IMR-90 (cell line): Measurements from ENCODE around the gene CCDC194. TPM values are rescaled to one million over a fixed set of nuclear protein-coding genes. Genes with fewer than 3 reads are reported as not detected.

ENCODE experiments used
- ATAC-seq: fragments of 200-7000 bp; cut with Tn5 transposase; 2 replicates; pipeline ENCODE4 v1.9.1; 2020; ENCODE audit warnings: low read depth, mild to moderate bottlenecking, moderate library complexity
- BruUV-seq: library from RNA; stranded (reverse); fragments of 400-500 nt; replicated peaks from 2 replicates; lab custom pipeline; 2021; lab: Mats Ljungman, UMichigan
- CTCF ChIA-PET: fragments of 300-600 bp; formaldehyde crosslinking; extraction: SDS; loops from one replicate; lab custom pipeline; 2021; ENCODE audit warnings: antibody characterized with exemption; lab: Yijun Ruan, JAX
- POLR2A ChIA-PET: fragments of 300-600 bp; sonication (Branson Sonifier 250); formaldehyde crosslinking; loops from one replicate; lab custom pipeline; 2022; ENCODE audit warnings: antibody characterized with exemption; ENCODE audit not compliant: unreplicated experiment; lab: Charles Lee
- DNase-seq: peaks from one replicate; pipeline ENCODE4 v3.0.0; 2013
- H2AFZ ChIP-seq: replicated peaks from 2 replicates; pipeline ENCODE3; 2013; ENCODE audit warnings: low read length, mild to moderate bottlenecking; ENCODE audit not compliant: poor library complexity
- H2AK5ac ChIP-seq: 2 replicates; pipeline ENCODE4 v1.6.1; 2013; ENCODE audit warnings: low read depth, low read length, inconsistent platforms
- H2AK9ac ChIP-seq: replicated peaks from 2 replicates; pipeline ENCODE3; 2013; ENCODE audit warnings: mild to moderate bottlenecking, low read depth, low read length, moderate library complexity; ENCODE audit not compliant: poor library complexity
- H2BK120ac ChIP-seq: 2 replicates; pipeline ENCODE4 v1.6.1; 2013; ENCODE audit warnings: low read depth, low read length, inconsistent platforms
- H2BK15ac ChIP-seq: 3 replicates; pipeline ENCODE4 v1.6.1; 2013; ENCODE audit warnings: low read depth, low read length, inconsistent platforms
- H2BK20ac ChIP-seq: 2 replicates; pipeline ENCODE4 v1.6.1; 2013; ENCODE audit warnings: low read depth, mild to moderate bottlenecking, inconsistent platforms, low read length, moderate library complexity
- H2BK5ac ChIP-seq: 2 replicates; pipeline ENCODE4 v1.6.1; 2013; ENCODE audit warnings: mild to moderate bottlenecking, low read depth, low read length, inconsistent platforms; ENCODE audit not compliant: poor library complexity, severe bottlenecking
- H3K14ac ChIP-seq: replicated peaks from 2 replicates; pipeline ENCODE4 v1.6.1; 2013; ENCODE audit warnings: low read depth, low read length, inconsistent platforms
- H3K18ac ChIP-seq: 2 replicates; pipeline ENCODE4 v1.6.1; 2013; ENCODE audit warnings: low read depth, low read length, control low read depth
- H3K23ac ChIP-seq: 2 replicates; pipeline ENCODE4 v1.6.1; 2013; ENCODE audit warnings: low read depth, low read length, inconsistent platforms
- H3K27ac ChIP-seq: 2 replicates; pipeline ENCODE4 v1.5.1; 2013; ENCODE audit warnings: mild to moderate bottlenecking, control low read depth, low read length; ENCODE audit not compliant: insufficient read depth
- H3K27me3 ChIP-seq: 2 replicates; pipeline ENCODE4 v1.6.1; 2013; ENCODE audit warnings: low read length; ENCODE audit not compliant: control insufficient read depth, insufficient read depth
- H3K36me3 ChIP-seq: 2 replicates; pipeline ENCODE4 v1.6.1; 2013; ENCODE audit warnings: low read length, mixed read lengths; ENCODE audit not compliant: control insufficient read depth, insufficient read depth
- H3K4ac ChIP-seq: 2 replicates; pipeline ENCODE4 v1.6.1; 2013; ENCODE audit warnings: low read depth, low read length, inconsistent platforms
- H3K4me1 ChIP-seq: 2 replicates; pipeline ENCODE4 v1.6.1; 2013; ENCODE audit warnings: low read length, mixed read lengths; ENCODE audit not compliant: control insufficient read depth, insufficient read depth
- H3K4me2 ChIP-seq: 2 replicates; pipeline ENCODE4 v1.6.1; 2013; ENCODE audit warnings: low read depth, mild to moderate bottlenecking, control low read depth, low read length, moderate library complexity
- H3K4me3 ChIP-seq: 2 replicates; pipeline ENCODE4 v1.5.1; 2013; ENCODE audit warnings: low read depth, mild to moderate bottlenecking, control low read depth, low read length, moderate library complexity; ENCODE audit not compliant: insufficient read depth
- H3K56ac ChIP-seq: 2 replicates; pipeline ENCODE4 v1.6.1; 2013; ENCODE audit warnings: low read length, inconsistent platforms; ENCODE audit not compliant: insufficient read depth; ENCODE audit errors: extremely low read depth
- H3K79me1 ChIP-seq, 2 experiments: 2 replicates each; pipeline ENCODE4 v1.6.1; 2013; ENCODE audit warnings: low read length in 2 of 2, inconsistent platforms in 1 of 2, low read depth in 1 of 2
- H3K9ac ChIP-seq: 2 replicates; pipeline ENCODE4 v1.6.1; 2013; ENCODE audit warnings: low read depth, low read length, control low read depth
- H3K9me1 ChIP-seq: 2 replicates; pipeline ENCODE4 v1.6.1; 2013; ENCODE audit warnings: low read length, inconsistent platforms; ENCODE audit not compliant: insufficient read depth
- H3K9me3 ChIP-seq: 2 replicates; pipeline ENCODE4 v1.6.1; 2013; ENCODE audit warnings: low read length; ENCODE audit not compliant: control insufficient read depth, insufficient read depth
- H4K20me1 ChIP-seq: 2 replicates; pipeline ENCODE4 v1.6.1; 2013; ENCODE audit warnings: low read length, inconsistent platforms; ENCODE audit not compliant: insufficient read depth
- H4K5ac ChIP-seq: 2 replicates; pipeline ENCODE4 v1.6.1; 2013; ENCODE audit warnings: mild to moderate bottlenecking, low read depth, low read length, control low read depth
- H4K8ac ChIP-seq, 2 experiments: 2 replicates each; pipeline ENCODE4 v1.6.1; 2013; ENCODE audit warnings: low read depth in 2 of 2, low read length in 2 of 2, control low read depth in 1 of 2, inconsistent platforms in 1 of 2
- H4K91ac ChIP-seq: 2 replicates; pipeline ENCODE4 v1.6.1; 2013; ENCODE audit warnings: low read depth, low read length, inconsistent platforms; ENCODE audit not compliant: insufficient read depth
- BHLHE40 ChIP-seq: fragments of 150-350 bp; IDR thresholded peaks from 2 replicates; pipeline ENCODE4 v1.6.1; 2016; ENCODE audit warnings: mild to moderate bottlenecking, low read depth, low read length
- CHD1 ChIP-seq: IDR thresholded peaks from 2 replicates; pipeline ENCODE4 v1.6.1; 2012; ENCODE audit warnings: low read depth, low read length, improper control_type of control experiment
- ELK1 ChIP-seq: fragments of 150-350 bp; IDR thresholded peaks from 2 replicates; pipeline ENCODE4 v1.6.1; 2016; ENCODE audit warnings: low read depth, mild to moderate bottlenecking, low read length, moderate library complexity, borderline replicate concordance
- MAFK ChIP-seq: IDR thresholded peaks from 2 replicates; pipeline ENCODE4 v1.6.1; 2012; ENCODE audit warnings: low read depth, low read length, improper control_type of control experiment
- MAZ ChIP-seq: IDR thresholded peaks from 2 replicates; pipeline ENCODE4 v1.6.1; 2012; ENCODE audit warnings: low read depth, mild to moderate bottlenecking, low read length, improper control_type of control experiment, moderate library complexity, borderline replicate concordance
- MXI1 ChIP-seq: IDR thresholded peaks from 2 replicates; pipeline ENCODE4 v1.6.1; 2012; ENCODE audit warnings: low read depth, mild to moderate bottlenecking, low read length, moderate library complexity, borderline replicate concordance
- POLR2A ChIP-seq: IDR thresholded peaks from 2 replicates; pipeline ENCODE4 v1.6.1; 2012; ENCODE audit warnings: mild to moderate bottlenecking, low read depth, low read length
- SMC3 ChIP-seq: fragments of 150-350 bp; IDR thresholded peaks from 2 replicates; pipeline ENCODE4 v1.6.1; 2016; ENCODE audit warnings: low read depth, mild to moderate bottlenecking, antibody characterized with exemption, low read length, moderate library complexity
- WGBS, 2 experiments: methylation state at CpG; one replicate each; pipeline versions ENCODE4 v1.1.5 to v1.1.7; 2013; ENCODE audit warnings: missing lambda C conversion rate in 2 of 2; ENCODE audit not compliant: insufficient read length in 1 of 2; ENCODE audit errors: extremely low coverage in 2 of 2; 5-methylcytosine and 5-hydroxymethylcytosine counted together
- dilution Hi-C: fragments of 300-500 bp; cut with HindIII; formaldehyde crosslinking; loops from one replicate; pipeline ENCODE4 v1.14.3; 2018; ENCODE audit warnings: low sequenced_read_pairs; ENCODE audit not compliant: unreplicated experiment
- in situ Hi-C: fragments of 300-500 bp; cut with MboI; formaldehyde crosslinking; loops from 3 replicates; pipeline ENCODE4 v1.14.3; 2019; ENCODE audit warnings: low sequenced_read_pairs, inconsistent platforms, mixed read lengths
- intact Hi-C: fragments of 100-400 bp; cut with micrococcal nuclease; formaldehyde crosslinking; loops from 2 replicates; pipeline ENCODE4 v1.10.0; 2022
- polyA plus RNA-seq, 3 experiments: library from polyadenylated mRNA; depleted of rRNA; stranded (reverse); fragments of >200 nt; gene quantifications; 2 replicates each; pipeline ENCODE4 v1.2.3, GENCODE V29; 2012; ENCODE audit warnings: low replicate concordance in 1 of 3
- total RNA-seq: library from RNA; depleted of rRNA; stranded (reverse); fragments of >200 nt; gene quantifications from 2 replicates; pipeline ENCODE4 v1.2.3, GENCODE V29; 2012

The CCDC194 gene
- total and polyA plus RNA-seq, 2 of the 4 experiments (the other 2 are of a cell fraction) = not detected

DNA sequence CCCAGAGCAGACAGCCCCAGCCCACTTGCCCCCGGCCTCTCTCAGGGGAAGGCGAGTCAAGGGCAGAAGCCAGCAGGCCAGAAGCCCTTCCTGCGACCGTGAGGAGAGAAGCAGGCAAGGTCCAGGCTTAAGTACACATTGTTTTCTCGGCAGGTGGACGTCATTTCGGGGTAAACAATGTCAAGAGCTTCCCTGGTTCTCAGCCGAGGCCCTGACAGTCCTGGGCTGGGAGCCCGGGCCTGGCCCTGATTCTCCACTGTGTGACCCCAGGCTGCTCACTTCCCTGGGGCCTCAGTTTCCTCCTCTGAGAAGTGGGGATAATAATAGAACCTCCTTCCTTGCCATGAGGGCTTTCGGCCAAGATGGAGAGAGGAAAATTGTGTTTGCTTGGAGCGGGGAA is 36.3 kb downstream of the CCDC194 start:
- no peak overlapping the region for H3K27ac ChIP-seq
- WGBS, 2 experiments = 56% methylated on average over 5 of the region's 11 CpGs; no CpG with 5 or more reads in 1 of the 2 experiments
- no peak overlapping the region for H2BK120ac ChIP-seq
- H3K4me3 ChIP-seq = no peak overlapping the region
- H3K23ac ChIP-seq = no peak overlapping the region; the same call in 1 of the 2 replicates
- peaks cover 8% of the 10 kb centered on the region for H3K27me3 ChIP-seq
- no peak overlapping the region for H4K91ac ChIP-seq
- H3K36me3 ChIP-seq = no peaks in the 10 kb centered on the region
- H2BK5ac ChIP-seq = no peak overlapping the region
- H3K4me1 ChIP-seq = no peaks in the 10 kb centered on the region
- no peak overlapping the region for H3K9ac ChIP-seq
- in situ Hi-C loops = no loop called here
- no peak overlapping the region for H2AFZ ChIP-seq
- ChIA-PET POLR2A (interaction anchor here (0.6 kb wide), 1 partner anchor 213 kb away, joined by 5 read pairs; no protein-coding TSS in a partner anchor), CTCF (no interaction called here)
- no TSS peak for BruUV-seq
- ATAC-seq (no peak), DNase-seq (no peak)
- intact Hi-C loops = no loop called here
- H3K9me3 ChIP-seq = no peaks in the 10 kb centered on the region
- dilution Hi-C loops = no loop called here
- H2BK20ac ChIP-seq = no peak overlapping the region
- no peak overlapping the region for H2AK5ac ChIP-seq
- H4K8ac ChIP-seq = no peak overlapping the region
- no peak overlapping the region for H4K5ac ChIP-seq
- H3K14ac ChIP-seq = no peak overlapping the region
- no peaks in the 10 kb centered on the region for H3K9me1 ChIP-seq
- H3K4me2 ChIP-seq = no peak overlapping the region
- H3K56ac ChIP-seq = no peak overlapping the region
- H4K20me1 ChIP-seq = no peaks in the 10 kb centered on the region
- no peak overlapping the region for H3K4ac ChIP-seq
- H2BK15ac ChIP-seq = no peak overlapping the region
- no peak overlapping the region for H2AK9ac ChIP-seq
- TF ChIP-seq MAZ (no peak), CHD1 (no peak), SMC3 (no peak), MAFK (no peak), BHLHE40 (no peak), POLR2A (no peak), ELK1 (no peak), MXI1 (no peak)
- H3K18ac ChIP-seq = no peak overlapping the region
- H3K79me1 ChIP-seq = no peaks in the 10 kb centered on the region
